NB4 (cell line): ENCODE results near the gene VAV2.

Experiments
- DNase-seq: peaks from one replicate; pipeline ENCODE4 v3.0.0; 2010; ENCODE audit warnings: low read depth
- H3K4me3 ChIP-seq: one replicate; pipeline ENCODE4 v1.5.1; 2011; ENCODE audit warnings: mild to moderate bottlenecking, low read depth, low read length, moderate library complexity
- MYC ChIP-seq: IDR thresholded peaks from 2 replicates; pipeline ENCODE4 v1.6.1; 2011; ENCODE audit warnings: low read depth, low read length
- POLR2A ChIP-seq: IDR thresholded peaks from 2 replicates; pipeline ENCODE4 v1.6.1; 2011; ENCODE audit warnings: mild to moderate bottlenecking; ENCODE audit not compliant: insufficient read length; ENCODE audit errors: extremely low read depth
- TF ChIP-seq, protein P1 (sequence below): IDR thresholded peaks from 2 replicates; pipeline ENCODE4 v1.6.1; 2011; ENCODE audit warnings: low read depth, low read length
- TF ChIP-seq, protein P2 (sequence below): IDR thresholded peaks from one replicate; pipeline ENCODE4 v1.5.1; 2012; ENCODE audit warnings: low read depth, low read length

The VAV2 gene

DNA sequence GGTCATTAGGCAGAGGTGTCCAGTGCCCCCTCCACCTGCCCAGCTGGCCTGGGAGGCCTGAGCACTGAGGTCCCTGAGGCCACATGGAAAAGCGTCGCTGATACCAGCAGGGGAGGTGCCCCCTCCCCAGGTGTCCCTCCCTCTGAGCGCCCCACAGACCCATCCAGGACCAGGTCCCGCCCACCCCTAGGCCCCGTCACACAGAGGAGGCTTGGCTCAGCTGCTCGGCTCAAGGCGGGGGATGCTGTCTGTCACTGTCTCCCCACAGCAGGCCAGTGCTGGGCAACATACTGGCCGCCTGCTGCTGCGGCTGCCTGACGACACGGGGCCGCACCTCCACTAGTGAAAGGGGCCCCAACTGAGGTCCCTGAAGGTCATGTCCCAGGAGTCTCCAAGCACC, 71.7 kb downstream of the VAV2 start:
- no peak overlapping the region for H3K4me3 ChIP-seq
- DNase-seq: no peak
- TF ChIP-seq, protein P1, sequence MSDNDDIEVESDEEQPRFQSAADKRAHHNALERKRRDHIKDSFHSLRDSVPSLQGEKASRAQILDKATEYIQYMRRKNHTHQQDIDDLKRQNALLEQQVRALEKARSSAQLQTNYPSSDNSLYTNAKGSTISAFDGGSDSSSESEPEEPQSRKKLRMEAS: no peak
- TF ChIP-seq POLR2A (no peak), MYC (no peak)
- TF ChIP-seq, protein P2, sequence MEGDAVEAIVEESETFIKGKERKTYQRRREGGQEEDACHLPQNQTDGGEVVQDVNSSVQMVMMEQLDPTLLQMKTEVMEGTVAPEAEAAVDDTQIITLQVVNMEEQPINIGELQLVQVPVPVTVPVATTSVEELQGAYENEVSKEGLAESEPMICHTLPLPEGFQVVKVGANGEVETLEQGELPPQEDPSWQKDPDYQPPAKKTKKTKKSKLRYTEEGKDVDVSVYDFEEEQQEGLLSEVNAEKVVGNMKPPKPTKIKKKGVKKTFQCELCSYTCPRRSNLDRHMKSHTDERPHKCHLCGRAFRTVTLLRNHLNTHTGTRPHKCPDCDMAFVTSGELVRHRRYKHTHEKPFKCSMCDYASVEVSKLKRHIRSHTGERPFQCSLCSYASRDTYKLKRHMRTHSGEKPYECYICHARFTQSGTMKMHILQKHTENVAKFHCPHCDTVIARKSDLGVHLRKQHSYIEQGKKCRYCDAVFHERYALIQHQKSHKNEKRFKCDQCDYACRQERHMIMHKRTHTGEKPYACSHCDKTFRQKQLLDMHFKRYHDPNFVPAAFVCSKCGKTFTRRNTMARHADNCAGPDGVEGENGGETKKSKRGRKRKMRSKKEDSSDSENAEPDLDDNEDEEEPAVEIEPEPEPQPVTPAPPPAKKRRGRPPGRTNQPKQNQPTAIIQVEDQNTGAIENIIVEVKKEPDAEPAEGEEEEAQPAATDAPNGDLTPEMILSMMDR: no peak

DNA sequence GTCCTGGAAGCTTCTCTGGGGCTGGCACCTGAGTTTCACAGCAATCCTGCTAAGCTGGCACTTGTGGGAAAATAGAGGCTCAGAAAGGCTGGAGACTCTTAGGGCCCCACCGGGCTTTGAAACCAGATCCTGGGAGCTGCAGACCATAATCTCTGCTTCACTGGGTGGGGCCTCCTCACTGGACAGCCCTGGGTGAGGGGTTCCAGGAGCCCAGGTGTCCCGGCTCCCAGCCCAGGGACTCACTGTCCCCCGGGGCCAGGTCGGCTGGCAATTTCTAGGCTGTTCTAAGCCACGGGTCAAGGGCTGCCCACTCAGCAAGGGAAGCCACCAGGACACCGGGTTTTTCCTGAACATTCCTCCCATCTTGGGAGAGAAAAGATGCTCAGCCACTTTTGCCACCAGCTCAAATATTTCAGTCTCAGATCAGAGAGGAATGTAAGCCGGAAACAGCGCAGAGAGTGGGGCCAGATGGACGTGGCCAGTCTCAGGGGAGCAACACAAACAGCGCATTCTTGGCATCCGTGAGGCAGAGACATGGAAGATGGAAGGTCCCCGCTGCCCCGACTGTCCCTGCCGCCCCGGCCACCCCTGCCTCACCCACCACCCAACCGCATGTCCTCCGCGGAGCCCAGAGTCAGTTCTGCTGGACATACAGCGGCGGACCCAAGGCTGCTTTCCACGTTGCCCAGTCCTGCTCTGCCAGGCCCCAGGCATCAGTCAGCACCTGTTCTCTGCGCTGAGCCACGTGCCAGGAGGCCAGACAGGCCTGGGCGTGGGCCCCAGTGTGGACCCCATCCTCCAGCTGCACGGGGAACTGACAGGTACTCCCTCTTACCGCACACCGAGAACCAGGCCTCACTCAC, 72.6 kb downstream of the VAV2 start:
- TF ChIP-seq MYC (no peak), POLR2A (no peak)
- TF ChIP-seq, protein P1: no peak
- TF ChIP-seq, protein P2: no peak
- no peak overlapping the region for H3K4me3 ChIP-seq
- no peak for DNase-seq

DNA sequence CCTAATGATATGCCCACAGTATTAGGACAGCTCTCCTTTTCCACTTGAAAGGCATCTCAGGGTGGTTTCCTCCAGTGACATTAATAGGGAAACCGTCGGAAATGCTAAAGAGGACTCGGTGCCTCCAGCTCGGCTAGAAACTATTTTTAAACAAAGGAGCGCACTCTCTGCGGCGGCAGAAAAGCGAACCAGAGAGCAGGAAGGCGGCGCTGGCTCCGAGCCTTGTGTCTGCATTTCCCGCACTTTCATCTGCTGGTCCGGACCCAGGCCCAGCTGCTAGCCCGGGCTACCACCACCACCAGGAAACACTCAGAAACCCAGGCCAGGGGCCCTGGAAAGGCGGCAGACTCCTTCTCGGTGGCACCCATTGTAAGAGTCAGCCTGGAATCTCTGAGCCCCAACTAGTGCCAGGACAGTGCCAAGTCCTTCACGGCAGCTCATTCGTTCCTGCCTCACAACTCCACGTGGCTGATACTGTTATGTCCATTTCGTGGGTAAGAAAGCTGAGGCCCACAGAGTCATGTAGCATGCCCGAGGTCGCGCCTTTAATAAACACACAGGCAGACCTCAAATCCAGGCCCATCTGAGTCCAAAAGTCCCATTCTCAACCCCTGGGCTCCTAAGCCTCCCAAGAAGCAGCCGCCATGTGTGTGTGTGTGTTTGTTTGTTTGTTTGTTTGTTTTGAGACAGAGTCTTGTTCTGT, 73.9 kb downstream of the VAV2 start:
- no peak overlapping the region for H3K4me3 ChIP-seq
- no peak for DNase-seq
- no peak for TF ChIP-seq MYC
- TF ChIP-seq, protein P2: no peak
- TF ChIP-seq, protein P1: no peak
- no peak for TF ChIP-seq POLR2A

DNA sequence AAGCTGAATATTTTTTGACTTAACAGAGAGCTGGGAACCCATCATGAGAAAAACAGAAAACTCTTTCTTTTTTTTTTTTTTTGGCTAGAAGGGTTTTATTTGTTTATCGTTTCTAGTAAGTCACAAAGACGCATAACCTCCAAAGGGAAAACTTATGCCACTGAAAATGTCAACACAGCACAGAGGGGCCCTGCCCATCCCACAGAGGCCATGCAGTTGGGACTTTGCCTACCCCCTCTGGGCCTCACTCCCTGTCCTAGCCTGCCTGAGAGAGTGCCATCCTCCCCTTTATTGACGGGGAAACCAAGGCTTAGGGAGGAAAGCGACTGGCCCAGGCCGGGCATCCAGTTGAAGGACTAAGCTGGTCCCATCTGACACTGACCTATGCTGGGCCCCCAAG, 74.7 kb downstream of the VAV2 start:
- H3K4me3 ChIP-seq: no peak overlapping the region
- TF ChIP-seq MYC (no peak), POLR2A (no peak)
- TF ChIP-seq, protein P1: no peak
- TF ChIP-seq, protein P2: no peak
- DNase-seq: no peak

DNA sequence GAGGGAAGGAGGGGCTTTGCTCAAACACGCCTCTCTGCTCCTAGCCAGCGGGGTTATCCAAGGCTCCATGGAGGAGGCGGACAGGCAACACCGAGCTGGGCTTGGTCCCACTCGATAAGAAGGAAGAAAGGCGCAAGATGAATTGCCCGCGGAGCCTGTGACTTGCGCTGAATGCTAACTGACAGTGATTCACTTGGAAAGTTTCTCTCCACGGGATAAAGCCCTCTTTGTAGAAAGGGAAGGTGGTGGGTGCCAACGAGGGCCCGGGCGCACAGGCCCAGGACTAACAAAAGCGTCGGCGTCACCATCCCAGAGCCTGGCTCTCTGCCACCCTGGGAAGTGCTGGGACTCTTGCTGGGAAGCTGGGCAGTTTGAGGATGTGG, 76.0 kb downstream of the VAV2 start:
- DNase-seq: no peak
- TF ChIP-seq, protein P2: no peak
- TF ChIP-seq, protein P1: no peak
- TF ChIP-seq MYC (no peak), POLR2A (no peak)
- H3K4me3 ChIP-seq: no peak overlapping the region
